Measurements from ENCODE around the gene DMXL1.
A peak's percentile ranks its signal among the peaks of the same experiment; 100 is the strongest.
"Not testable (repeated sequence)": the region's sequence is repeated elsewhere in the genome, so short reads cannot be mapped to it uniquely, and the experiment has no call there.

Gene DMXL1

DNA sequence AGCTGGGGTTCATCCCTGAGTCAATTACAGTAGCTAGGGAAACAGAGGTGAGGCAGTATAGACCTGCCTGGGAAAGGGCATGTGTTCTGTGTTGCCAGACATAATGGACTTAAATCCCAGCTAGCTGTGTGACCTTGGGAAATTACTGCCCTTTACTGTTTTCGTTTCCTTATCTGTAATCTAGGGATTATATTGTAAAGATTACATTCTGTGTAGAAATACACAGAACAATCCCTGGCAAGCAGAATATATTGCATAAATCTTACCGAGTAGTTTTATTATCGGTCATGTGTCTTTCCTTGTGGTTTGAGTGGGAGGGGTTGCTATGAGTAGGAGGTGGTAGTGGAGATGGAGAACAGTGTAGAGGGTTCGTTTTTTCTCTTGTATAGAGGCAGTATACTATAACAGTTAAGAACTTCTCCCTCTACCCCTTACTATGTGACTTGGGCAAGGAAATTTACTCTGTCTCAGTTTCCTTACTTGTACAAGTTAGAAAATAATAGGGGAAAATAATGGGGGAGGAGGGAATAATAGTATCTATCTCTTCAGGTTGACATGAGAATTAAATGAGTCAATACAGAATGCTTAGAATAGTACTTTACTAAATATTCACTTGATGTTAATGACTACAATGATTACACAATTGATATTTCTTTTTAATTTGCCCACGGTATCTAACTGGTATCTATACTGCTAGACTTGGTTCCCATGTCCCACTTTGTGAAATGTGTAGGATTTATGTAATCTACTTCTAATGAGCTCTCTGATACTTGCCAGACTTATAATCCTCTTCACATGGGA is 7.1 kb upstream of the DMXL1 start:
- no peak for DNase-seq

DNA sequence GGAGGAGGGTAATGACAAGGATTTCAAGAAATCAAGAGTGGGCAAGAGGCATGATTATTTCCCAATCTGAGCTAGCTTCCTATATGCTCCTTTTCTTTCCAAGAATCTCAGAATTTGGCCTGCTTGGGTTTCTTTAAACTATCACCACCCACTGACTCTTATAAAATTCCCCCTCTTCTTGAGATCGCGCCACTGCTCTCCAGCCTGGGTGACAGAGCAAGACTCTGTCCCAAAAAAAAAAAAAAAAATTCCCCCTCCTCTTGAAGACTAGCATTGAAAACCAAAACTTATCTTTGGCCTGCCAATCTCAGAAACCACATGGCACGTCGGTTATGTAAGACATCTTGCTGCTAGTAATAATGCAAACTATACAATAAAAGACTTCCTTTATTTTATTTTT is 3.4 kb upstream of the DMXL1 start:
- no peak for DNase-seq

DNA sequence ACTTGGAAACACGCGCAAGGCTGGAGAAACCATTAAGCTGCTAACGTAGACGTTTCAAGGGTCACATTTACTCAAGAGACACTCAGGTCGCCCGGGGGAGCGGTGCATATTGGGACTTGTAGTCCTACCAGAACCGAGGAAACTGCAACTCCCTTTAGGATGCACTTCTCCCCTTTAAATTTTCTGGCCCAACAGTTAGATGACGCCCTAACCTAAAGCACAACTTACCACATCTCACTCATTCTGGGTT is 384 bp upstream of the DMXL1 start:
- DNase-seq = peak; percentile 74

DNA sequence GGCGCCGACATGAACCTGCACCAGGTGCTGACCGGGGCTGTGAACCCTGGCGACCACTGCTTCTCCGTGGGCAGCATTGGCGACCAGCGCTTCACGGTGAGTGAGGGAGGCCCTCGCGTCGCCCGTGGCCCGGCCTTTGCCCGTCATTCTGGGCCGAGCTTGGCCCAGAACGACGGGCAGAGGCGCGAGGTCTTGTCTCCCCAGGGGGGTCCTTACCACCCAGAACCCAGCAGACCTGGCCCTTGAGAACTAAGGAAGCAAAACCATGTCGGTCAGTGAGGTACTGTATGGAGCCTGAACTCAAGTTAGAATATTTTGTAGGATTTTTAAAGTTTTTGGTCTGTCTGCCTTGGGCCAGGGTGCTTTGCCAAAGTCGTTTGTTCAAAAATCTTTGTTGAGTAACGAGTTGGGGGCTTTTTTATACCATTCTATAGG is 691 bp downstream of the DMXL1 start:
- no peak for DNase-seq

DNA sequence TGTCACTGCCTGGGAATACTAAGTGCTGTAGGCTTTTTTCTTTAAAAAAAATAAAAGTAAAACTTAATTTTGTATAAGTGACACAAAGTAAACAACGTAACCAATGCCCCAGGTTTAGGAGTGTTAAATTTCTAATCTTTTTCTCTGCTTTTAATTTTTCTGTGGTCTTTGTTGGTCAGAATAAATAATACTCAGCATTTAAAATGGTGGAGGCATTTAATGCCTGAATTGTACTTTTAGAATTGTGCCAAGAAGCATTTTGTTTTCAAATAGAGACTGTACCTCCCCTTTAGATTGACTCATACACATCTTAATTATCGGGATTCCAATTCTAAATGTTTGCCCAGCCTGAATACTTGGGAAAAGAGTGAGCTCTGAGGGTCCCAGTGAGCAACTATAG is 1.6 kb downstream of the DMXL1 start:
- DNase-seq = no peak

DNA sequence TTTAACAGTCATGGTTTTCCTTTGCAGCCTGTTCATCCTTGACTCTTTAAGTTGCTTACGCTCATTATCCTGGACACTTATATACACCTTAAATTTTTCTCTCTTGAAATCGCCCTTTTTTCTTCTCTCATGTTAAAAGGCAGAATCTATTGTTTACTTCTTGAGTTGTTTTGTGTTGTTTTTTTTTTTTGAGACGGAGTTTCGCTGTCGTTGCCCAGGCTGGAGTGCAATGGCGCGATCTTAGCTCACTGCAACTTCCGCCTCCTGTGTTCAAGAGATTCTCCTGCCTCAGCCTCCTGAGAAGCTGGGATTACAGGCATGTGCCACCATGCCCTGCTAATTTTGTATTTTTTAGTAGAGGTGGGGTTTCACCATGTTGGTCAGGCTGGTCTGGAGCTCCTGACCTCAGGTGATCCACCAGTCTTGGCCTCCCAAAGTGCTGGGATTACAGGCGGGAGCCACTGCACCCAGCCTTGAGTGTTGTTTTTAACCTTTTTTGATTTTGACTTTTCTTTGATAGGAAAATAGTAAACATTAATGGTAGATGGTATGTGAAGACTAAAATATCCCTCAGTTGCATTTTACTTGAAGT is 3.0 kb downstream of the DMXL1 start:
- DNase-seq = not testable (repeated sequence)

DNA sequence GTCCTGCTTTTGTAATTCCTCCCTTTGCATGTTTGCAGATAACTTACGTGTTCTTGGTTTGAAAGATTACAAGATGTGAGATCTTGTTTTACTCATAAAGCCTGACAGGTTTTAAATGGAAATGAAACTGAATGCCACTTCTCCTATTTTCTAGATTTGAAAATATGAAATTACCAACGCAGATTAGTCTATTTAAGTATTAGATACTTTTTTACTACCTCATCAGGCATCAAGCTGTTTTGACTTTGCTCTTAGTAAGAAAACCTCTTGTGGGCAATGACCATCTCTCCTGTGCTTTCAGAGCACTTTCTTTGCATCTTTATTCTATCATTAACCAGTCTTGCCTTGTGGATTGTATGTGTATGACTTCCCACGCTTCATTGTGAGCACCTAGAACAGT is 3.5 kb downstream of the DMXL1 start:
- DNase-seq = no peak

DNA sequence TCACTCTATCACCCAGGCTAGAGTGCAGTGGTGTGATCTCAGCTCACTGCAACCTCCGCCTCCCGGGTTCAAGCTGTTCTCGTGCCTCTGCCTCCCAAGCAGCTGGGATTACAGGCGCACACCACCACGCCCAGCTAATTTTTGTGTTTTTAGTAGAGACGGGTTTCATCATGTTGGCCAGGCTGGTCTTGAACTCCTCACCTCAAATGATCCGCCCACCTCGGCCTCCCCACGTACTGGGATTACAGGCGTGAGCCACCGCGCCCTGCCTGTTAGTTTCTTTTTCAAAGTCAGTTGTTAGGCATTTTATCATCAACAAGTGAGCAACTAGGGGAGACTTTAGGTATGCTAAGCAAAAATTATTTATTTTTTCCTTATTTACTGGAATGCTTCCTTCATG is 4.4 kb downstream of the DMXL1 start:
- not testable (repeated sequence) for DNase-seq

DNA sequence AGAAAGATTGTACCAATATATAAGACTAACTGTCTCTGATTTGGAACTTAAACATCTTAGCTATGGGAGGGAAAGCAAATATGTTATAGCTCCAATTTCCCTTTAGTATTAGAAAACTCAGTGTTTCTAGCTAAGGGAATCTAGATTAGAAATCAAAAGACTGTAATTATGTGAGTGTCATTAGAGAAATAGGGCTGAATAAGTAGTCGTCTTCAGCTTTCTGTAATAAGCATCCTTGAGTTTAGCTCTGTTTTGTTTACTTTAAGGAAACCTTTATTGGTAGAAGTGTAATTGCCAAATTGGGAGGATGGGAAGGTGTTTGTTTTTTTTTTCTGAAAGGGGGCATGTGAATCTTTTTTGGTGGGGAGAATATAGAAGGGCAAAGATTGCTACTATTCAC is 5.2 kb downstream of the DMXL1 start:
- no peak for DNase-seq

DNA sequence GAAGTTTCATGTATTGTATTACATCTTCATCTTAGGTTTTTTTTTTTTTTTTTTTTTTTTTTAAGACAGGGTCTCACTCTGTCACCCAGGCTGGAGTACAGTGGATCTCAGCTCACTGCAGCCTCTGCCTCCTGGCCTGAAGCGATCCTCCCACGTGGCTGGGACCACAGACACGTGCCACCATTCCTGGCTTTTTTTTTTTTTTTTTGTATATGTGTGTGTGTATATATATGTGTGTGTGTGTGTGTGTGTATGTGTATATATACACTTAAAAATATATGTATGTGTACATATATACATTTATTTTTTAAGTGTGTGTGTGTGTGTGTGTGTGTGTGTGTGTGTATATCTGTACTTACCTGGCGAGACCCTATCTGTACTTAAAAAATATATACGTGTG is 6.6 kb downstream of the DMXL1 start:
- DNase-seq = no peak

DNA sequence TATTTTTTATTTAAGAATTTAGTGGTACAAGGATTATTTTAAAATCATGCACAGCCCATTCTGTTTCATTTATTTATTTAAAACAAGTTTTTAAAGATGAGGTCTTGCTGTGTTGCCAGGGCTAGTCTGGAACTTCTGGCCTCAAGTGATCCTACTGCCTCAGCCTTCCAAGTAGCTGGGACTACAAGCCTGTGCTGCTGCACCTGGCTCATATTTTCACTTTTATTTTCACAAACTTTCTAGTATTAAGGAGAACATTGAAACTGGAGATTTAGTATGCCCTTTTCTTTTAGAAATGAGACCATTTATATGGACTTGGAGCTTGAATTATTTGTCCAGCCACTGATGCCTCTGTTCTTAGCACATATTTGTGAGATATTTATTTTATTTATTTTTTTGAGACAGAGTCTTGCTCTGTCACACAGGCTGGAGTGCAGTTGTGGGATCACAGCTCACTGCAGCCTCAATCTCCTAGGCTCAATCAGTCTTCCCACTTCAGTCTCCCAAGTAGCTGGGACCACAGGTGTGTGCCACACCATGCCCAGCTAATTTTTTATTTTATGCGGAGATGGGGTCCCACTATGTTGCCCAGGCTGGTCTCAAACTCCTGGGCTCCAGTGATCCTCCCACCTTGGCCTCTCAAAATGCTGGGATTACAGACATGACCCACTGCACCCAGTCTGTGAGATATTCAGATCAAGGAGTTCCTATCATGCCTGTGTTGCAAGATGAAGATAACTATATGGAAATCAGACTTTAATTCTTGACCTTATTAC is 7.4 kb downstream of the DMXL1 start:
- no peak for DNase-seq

DNA sequence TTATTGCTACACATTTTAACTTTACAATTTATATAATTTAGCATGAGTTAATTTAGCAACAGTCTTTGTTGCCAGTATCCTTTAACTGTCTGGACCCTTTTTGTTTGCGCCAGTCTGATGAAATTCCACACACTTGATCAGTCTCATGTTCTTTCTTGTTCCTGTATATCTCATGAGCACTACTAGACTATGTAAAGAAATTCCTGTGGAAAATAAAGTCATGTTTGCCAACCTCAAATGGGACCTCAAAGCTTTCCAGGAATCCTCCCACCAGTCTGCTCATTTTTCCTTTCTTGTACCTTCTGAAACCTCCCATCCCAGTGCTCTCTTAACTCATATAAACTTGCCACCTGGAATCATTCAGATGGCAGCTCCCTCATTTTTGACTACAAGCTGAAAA is 8.0 kb downstream of the DMXL1 start:
- DNase-seq = no peak

DNA sequence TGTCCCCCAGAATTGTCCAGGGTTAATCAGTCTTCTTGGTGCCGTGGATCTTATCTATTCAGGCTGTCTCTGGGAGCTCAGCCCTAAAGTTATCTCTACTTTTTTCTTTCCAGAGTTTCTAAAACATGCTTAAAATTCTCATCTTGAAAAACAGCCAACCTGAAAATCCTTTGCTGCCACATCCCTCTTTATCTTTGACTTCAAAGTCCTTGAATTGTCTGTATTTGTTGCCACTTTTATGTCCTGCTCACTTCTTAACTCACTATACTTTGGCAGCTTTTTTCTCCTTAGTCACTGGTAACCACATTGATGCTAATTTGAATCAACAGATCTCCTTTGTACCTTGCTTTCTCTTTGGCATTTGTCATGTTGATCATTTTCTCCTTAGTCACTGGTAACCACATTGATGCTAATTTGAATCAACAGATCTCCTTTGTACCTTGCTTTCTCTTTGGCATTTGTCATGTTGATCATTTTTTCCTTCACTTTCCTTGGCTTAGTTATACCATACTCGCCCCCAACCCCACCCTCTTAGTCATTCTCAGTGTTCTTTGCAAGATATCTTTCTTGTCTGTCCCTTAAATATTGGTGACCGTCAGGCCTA is 8.5 kb downstream of the DMXL1 start:
- DNase-seq = no peak

DNA sequence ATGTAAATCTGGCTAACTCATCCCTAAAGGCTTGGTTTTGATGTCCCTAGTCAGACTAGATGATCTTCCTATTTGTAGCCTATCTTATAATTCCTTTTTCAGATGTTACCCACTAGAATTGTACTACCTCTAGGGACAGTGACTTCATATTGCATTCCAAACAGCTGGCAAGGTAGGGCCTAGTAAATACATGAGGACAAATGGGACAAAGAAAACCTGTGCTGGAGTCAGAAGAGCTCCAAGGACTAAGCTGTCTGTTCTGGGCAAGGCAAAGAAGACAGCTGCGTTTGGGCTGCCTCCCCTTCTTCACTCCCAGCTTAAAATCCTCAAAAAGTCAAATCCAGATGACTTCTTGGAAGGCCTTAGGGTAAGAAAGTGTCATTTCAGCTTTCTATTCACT is 10.0 kb downstream of the DMXL1 start:
- no peak for DNase-seq

DNA sequence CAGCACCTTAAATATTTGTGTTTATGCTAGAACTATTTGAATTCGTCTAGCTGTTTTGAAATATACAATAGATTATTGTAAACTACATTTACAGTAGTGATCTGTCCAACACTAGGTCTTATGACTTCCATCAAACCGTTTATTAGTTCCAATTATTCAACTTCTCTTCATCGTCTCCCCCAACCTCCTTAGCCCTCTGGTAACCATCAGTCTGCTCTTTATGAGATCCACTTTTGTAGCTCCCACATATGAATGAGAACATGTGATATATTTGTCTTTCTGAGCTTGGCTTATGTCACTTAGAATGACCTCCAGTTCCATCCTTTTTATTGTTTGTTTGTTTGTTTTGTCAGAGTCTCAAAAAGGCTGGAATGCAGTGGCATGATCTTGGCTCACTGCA is 11.8 kb downstream of the DMXL1 start:
- DNase-seq = no peak

DNA sequence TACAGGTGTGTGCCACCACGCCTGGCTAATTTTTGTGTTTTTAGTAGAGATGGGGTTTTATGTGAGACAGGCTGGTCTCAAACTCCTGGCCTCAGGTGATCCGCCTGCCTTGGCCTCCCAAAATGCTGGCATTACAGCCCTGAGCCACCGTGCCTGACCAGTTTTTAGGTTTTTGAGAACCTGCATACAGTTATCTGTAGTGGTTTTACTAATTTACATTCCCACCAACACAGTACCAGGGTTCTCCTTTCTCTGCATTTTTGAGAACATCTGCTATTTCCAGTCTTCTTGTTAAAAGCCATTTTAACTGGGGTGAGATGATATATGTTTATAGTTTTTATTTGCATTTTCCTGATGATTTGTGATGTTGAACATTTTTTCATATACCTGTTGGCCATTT is 12.8 kb downstream of the DMXL1 start:
- no peak for DNase-seq

DNA sequence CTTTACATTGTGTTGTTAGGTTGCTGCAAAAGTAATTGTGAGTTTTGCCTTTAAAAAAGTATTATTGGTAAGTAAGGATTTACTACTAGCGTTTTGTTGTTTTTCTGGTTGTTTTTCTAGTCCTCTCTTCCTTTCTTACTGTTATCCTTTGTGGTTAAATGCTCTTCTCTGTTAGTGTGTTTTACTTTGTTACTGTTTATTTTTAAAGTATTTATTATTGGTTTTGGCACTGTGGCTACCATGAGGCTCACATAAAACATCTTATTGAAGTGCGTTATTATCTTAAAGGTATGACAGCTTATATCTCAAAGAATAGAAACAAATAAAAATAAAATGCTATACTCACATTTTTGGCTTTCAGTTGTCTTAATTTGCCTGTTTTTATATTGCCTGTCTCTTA is 17.6 kb downstream of the DMXL1 start:
- DNase-seq = no peak

DNA sequence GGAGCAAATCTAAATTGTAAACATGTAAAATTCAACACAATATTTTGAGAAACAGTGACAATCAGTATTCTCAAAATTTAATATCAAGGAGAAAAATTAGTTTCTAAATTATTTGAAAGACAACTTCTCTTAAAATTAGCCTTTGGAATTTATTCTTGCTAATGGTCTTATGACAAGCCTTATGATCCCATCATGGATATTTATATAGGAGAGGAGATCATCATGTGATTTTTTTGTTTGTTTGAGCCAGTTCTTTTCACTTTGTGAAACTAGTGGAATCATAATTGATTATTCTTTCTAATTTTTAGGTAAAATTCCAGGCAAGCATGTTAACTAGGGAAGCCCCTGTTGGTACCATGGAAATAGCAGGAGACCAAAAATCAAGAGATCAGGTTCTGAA is 24.7 kb downstream of the DMXL1 start:
- DNase-seq = no peak

DNA sequence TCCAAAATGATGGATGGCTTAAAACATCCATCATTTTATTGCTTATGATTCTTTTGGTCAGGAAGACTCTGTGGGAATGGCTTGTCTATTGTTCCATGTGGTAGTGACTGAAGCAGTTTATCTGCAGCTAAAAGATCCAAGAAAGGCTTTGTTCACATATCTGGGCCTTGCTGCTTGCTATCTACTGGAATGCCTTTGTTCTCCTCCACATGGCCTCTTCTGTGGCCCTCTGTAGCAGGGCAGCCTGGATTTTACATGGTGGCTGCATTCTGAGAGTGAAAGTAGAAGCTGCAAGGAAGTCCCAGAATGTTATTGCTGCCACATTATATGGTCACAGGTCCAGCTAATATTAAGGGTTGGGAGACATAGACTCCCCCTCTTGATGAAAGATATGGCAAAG is 35.1 kb downstream of the DMXL1 start:
- no peak for DNase-seq

DNA sequence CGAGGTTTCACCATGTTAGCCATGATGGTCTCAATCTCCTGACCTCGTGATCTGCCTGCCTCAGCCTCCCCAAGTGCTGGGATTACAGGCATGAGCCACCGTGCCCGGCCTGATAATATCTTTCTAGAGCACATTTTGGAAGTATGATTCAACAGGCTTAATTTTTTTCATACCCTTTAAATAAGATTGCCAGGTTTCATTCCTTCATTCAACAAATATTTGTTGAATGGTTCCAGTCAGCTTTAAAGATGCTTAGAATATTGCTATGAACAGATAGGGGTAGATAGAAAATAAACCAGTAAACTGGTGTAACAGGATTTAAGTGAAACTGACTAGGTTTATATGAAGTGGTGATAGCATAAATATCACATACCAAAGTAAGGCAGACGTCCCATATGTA is 41.3 kb downstream of the DMXL1 start:
- no peak for DNase-seq

DNA sequence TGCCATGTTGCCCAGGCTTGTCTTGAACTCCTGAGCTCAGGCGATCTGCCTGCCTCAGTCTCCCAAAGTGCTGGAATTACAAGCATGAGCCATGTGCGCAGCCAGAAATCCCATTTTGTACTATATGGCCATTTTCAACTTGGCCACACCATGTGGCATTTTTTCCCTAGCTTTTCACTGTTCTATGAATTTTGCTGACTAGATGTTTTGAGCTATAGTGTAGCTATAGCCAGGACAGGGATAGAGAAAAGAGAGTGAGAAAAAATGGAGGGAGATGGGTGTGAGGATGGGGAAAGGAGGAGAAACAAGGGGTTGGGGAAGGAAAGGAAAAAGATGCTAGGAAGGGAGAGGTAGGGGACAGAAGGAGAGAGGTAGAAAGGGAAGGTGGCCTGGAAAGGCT is 46.4 kb downstream of the DMXL1 start:
- no peak for DNase-seq

DNA sequence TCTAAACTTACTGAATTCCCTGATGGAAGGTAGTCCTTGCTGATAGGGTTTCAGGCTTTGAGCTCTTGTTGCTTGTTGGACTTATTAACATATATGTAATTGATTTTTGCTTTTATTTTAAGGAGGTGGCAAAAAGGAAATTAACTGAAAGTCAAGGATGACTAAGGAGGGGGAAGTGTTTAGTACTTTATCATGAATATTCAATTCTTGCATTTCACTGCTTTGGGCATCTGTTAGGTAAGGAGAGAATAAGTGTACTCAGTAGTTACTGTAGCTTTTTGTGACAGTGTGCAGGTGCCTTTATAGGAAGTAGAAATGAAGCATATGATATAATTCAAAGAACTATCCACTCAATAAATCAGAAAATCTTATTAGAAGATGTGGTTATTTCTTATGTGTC is 47.1 kb downstream of the DMXL1 start:
- no peak for DNase-seq

DNA sequence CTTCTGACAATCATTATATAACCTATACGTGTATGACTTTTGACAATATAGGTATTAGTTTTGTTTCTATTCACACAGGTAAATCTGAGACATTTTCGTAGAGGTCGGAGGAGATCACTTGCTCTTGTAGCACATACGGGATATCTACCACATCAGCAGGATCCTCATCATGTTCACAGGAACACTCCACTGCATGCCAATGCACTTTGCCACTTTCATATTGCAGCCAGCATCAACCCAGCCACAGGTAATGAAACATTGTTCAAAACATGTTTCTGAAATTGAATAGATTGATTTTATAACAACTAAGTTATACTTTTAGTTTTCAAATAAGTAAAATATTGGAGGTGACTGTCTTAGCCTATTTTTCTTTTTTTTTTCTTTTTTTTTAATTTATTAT is 50.0 kb downstream of the DMXL1 start:
- DNase-seq = no peak

DNA sequence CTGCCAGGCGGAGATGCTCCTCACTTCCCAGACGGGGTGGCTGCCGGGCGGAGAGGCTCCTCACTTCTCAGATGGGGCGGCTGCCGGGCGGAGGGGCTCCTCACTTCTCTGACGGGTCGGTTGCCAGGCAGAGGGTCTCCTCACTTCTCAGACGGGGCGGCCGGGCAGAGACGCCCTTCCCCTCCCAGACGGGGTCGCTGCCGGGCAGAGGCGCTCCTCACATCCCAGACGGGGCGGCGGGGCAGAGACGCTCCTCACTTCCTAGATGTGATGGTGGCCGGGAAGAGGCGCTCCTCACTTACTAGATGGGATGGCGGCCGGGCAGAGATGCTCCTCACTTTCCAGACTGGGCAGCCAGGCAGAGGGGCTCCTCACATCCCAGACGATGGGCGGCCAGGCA is 51.6 kb downstream of the DMXL1 start:
- DNase-seq = not testable (repeated sequence)
